ENCODE results near the gene VAV1.

The VAV1 gene

DNA sequence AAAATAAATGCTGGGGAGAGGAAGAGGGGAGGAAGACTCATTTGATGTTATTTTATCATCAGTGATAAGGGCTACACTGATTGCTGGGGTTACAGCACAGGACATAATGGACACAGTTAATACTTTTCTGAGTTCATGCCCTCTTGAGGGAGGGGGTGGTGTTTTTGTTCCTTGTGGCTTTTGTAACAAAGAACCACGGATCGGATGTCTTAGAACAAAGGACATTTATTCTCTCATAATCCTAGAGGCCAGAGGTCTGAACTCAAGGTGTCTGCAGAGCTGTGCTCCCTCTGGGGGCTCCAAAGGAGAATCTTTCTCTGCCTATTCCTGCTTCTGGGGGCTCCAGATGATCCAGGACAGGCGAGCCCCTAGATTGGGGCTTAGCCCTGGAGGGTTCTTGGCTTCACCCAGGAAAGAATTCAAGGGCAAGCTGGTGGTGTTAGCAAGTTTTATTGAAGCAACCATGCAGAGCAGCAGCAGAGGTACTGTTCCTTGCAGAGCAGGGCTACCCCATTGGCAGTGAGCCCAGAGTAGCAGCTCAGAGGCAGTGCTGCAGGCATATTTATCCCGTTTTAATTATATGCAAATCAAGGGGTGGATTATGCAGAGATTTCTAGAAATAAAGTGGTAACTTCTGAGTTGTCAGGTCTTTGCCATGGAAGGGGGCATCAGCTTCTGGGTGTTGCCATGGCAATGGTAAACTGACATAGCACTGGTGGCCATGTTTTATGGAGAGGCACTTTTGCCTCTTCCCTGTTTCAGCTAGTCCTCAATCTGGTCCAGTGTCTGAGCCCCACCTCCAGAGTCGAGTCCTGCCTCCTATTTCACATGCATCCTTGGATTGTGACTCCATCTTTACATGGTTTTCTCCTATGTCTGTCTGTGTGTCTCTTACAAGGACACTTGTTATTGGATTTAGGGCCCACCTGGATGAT lies 18.0 kb downstream of the VAV1 start:
- Histone ChIP-seq H3K9me3 (ENCODE audit: severe bottlenecking) (peaks cover 9% of the 10 kb centered on the region), H3K27me3 (ENCODE audit: insufficient read depth, low read depth, severe bottlenecking) (peaks cover 42% of the 10 kb centered on the region), H3K4me3 (ENCODE audit: low read depth, low read length) (no peak overlapping the region), H3K36me3 (no peaks in the 10 kb centered on the region), H3K27ac (no peak overlapping the region)
- no peak for DNase-seq
- TF ChIP-seq CTCF (IDR thresholded peaks at IDR 0.05; ENCODE audit: low read depth, low read length): no peak

DNA sequence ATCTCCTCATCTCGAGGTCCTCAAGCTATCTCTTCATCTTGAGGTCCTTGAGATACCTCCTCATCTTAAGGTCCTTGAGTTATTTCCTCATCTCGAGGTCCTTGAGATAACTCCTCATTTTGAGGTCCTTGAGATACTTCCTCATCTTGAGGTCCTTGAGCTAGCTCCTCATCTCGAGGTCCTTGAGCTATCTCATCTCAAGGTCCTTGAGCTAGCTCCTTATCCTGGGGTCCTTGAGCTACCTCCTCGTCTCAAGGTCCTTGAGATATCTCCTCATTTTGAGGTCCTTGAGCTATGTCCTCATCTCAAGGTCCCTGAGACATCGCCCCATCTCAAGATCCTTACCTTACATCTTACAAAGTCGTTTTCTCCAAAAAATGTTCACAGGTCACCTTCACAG lies 18.7 kb downstream of the VAV1 start:
- Histone ChIP-seq H3K4me3 (ENCODE audit: low read depth, low read length) (no peak overlapping the region), H3K9me3 (ENCODE audit: severe bottlenecking) (peaks cover 12% of the 10 kb centered on the region), H3K27ac (no peak overlapping the region), H3K27me3 (ENCODE audit: insufficient read depth, low read depth, severe bottlenecking) (peaks cover 36% of the 10 kb centered on the region), H3K36me3 (no peaks in the 10 kb centered on the region)
- TF ChIP-seq CTCF (IDR thresholded peaks at IDR 0.05; ENCODE audit: low read depth, low read length): no peak
- no peak for DNase-seq

DNA sequence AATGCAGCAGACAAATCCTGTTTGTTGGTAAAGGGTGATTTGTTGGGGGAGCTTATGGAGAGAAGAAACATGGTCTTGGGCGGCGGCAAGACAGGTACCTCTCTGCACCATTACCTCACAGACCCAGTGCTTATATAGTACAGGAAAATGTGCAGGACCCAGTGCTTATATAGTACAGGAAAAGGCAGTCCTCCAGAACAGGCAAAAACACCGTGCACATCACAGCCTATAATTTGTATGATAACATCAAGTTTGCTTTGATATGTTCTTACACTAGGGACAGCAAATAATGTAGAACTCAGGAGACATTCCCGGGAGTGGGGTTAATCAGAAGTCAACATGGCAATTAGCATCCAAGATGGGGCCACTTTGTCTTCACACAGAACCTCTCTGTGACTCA lies 20.9 kb downstream of the VAV1 start:
- DNase-seq: no peak
- H3K27ac ChIP-seq: no peak overlapping the region
- TF ChIP-seq CTCF (IDR thresholded peaks at IDR 0.05; ENCODE audit: low read depth, low read length): no peak
- peaks cover 15% of the 10 kb centered on the region for H3K9me3 ChIP-seq (ENCODE audit: severe bottlenecking)
- peaks cover 37% of the 10 kb centered on the region for H3K27me3 ChIP-seq (ENCODE audit: insufficient read depth, low read depth, severe bottlenecking)
- no peak overlapping the region for H3K4me3 ChIP-seq (ENCODE audit: low read depth, low read length)
- H3K36me3 ChIP-seq: no peaks in the 10 kb centered on the region

GRCh38 chr19:6793973-6794372 lies 21.5 kb downstream of the VAV1 start:
- Histone ChIP-seq H3K27me3 (ENCODE audit: insufficient read depth, low read depth, severe bottlenecking) (peaks cover 33% of the 10 kb centered on the region), H3K27ac (no peak overlapping the region), H3K9me3 (ENCODE audit: severe bottlenecking) (peaks cover 15% of the 10 kb centered on the region), H3K36me3 (no peaks in the 10 kb centered on the region), H3K4me3 (ENCODE audit: low read depth, low read length) (no peak overlapping the region)
- TF ChIP-seq CTCF (IDR thresholded peaks at IDR 0.05; ENCODE audit: low read depth, low read length): no peak
- DNase-seq: no peak

DNA sequence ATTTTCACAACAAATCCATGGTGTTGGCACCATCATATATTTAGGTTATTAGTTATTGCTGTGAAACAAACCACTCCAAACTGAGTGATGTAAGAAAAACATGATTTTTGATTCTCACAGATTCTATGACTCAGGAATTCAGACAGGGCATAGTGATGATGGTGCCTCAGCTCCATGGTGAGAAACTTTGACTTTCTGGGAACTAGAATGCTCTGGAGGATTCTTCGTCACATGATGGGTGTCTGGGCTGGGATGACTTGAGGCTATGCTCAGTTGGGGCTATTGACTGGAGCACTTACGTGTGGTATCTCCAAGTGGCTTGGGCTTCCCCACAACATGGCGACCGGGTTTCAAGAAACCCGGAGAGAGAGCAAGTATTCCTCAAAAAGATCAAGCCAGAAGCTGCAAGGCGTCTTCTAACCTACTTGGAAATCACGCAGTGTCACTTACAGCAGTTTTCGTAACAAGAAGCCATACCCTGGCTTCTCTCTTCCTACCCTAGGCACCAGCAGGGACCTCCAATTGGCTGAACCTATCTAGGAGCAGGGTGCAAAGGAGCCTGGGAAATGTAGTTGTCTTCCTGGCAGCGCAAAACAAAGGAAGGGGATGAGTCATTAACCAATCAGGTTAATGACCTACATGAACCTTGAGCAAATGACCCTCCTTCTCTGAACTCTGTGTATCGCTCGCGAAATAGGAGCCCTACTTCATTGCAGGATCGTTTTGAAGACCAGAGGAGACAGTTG lies 22.4 kb downstream of the VAV1 start:
- Histone ChIP-seq H3K27me3 (ENCODE audit: insufficient read depth, low read depth, severe bottlenecking) (peaks cover 35% of the 10 kb centered on the region), H3K36me3 (no peaks in the 10 kb centered on the region), H3K27ac (no peak overlapping the region), H3K9me3 (ENCODE audit: severe bottlenecking) (peaks cover 15% of the 10 kb centered on the region), H3K4me3 (ENCODE audit: low read depth, low read length) (no peak overlapping the region)
- TF ChIP-seq CTCF (IDR thresholded peaks at IDR 0.05; ENCODE audit: low read depth, low read length): no peak
- DNase-seq: no peak
